HG02981 (cell line): Measurements from ENCODE around the gene DNAH14.
"Not testable (repeated sequence)": the region's sequence is repeated elsewhere in the genome, so short reads cannot be mapped to it uniquely, and the experiment has no call there.

Experiments
- ATAC-seq: cut with Tn5 transposase; IDR thresholded peaks from one replicate; pipeline ENCODE4 v1.9.1; 2021; ENCODE audit warnings: mild to moderate bottlenecking, moderate library complexity; ENCODE audit not compliant: unreplicated experiment

DNAH14 gene

GRCh38 chr1:225380691-225381090 is 451.2 kb downstream of the DNAH14 start:
- ATAC-seq, result no peak

GRCh38 chr1:225386860-225387259 is 457.4 kb downstream of the DNAH14 start:
- not testable (repeated sequence) for ATAC-seq

DNA sequence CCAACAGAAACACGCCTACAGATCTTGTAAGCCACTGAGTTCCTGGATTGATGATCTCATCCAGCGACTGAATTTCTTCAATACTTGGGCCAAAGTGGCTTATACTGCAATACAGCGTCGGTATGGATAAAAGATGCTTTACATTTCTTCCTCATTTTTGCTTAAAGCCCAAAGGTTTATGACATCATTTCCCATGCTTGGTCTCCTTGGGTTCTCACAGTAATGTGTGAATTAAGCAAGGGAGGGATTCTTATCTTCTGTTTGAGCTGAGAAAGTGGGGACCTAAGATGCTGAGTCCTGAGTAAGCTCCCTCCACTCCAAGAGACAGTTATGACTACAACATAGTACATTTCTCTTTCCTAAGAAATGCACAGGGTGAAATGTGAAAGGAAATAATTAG is 458.9 kb downstream of the DNAH14 start:
- ATAC-seq, result no peak

- ATAC-seq, result no peak
Observed at GRCh38 chr1:225389843-225390242, 460.4 kb downstream of the DNAH14 start.

DNA sequence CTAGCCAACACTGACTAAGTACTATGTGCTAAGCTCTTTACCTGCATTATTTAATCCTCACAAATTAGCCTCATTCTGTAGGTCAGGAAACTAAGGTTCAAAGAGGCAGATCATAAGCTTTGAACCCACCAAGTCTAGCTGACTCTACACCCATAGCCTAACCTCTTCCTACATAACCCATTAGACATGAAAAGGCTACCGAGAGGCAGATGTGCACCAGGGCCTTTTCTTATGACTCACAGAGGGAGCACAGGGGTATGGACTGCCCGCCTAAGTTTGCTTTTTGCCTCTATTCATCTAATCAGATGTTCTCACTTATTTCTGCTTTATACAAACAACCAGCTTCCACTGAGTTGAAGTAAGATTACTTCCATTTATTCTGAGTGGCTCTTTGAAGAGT is 466.9 kb downstream of the DNAH14 start:
- ATAC-seq, result no peak

DNA sequence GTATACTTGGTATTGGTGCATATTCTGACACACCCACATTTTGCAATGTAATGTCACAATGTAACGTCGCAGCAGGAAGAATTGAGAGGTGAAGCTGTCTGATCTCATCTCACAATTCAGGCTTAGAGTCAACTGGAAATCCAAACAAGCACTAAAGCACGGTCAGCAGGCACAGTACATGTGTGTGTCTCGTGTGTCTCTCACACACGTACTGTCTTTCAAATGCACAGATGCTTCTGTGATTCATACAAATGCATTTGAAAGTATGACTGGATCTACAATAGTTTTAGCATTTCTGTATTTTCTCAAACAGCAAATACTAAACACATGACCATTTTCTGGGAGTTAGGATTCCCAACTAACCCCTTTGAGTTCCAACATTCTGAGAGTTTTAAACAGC is 471.5 kb downstream of the DNAH14 start:
- no peak for ATAC-seq

- no peak for ATAC-seq
Observed at GRCh38 chr1:225406976-225407725, 477.7 kb downstream of the DNAH14 start.

- no peak for ATAC-seq
Observed at GRCh38 chr1:225407755-225408154, 478.3 kb downstream of the DNAH14 start.

DNA sequence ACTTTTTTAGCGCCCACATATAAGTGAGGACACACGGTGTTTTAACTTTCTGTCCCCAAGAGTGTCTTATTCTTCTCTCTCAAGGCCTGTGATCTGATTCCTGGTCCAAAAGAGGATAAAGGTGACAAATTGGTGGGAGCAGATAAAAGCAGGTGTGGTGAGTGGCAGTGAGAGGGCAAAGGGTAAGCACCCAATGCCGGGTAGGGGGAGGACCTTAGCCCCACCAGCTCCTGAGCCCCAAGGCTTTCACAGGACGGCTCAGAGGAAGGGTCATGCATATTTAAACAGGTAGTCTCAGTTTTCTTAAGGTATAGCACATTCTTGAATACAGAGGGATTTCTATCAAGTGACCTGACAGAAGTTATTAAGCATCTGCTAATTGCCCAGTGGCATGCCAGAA is 478.8 kb downstream of the DNAH14 start:
- no peak for ATAC-seq

DNA sequence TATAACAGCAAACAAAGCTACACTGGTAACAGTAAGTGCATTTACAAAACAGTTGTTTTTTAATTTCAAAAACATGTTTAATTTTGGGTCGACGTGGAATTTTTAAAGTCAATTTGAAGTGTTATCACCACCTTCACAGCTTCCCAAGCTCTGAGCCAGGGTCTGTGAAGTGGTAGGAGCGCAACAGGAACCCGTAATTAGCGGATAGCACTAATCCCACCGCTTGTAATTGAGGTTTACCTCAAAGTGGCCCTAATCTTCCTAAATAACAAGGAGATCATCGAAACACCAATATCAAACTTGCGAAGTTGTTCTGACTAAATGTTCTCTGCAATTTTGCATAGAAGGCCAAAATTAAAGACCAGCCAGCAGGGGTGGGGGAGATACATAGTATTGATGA is 479.6 kb downstream of the DNAH14 start:
- ATAC-seq, result no peak

DNA sequence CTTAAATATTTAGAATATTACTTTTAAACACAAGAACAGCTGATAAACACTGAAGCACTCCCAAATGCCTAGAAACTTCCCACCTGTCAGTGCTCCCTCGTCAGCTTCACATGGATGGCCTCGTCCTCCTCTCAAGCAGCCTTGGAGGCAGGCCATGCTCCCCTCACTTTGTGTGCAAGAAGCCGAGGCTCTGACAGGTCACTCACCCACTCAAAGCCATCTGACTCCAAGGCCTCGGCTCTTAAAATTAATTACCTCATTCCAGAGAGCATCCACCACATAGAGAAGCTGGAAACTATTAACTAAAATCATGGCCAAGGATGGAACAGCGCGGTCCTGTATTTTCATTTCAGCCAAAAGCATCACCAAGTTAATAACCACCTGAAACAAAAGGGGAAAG is 480.6 kb downstream of the DNAH14 start:
- no peak for ATAC-seq

- ATAC-seq, result no peak
Observed at GRCh38 chr1:225412321-225412720, 482.8 kb downstream of the DNAH14 start.

- no peak for ATAC-seq
Observed at GRCh38 chr1:225412803-225413351, 483.4 kb downstream of the DNAH14 start.

DNA sequence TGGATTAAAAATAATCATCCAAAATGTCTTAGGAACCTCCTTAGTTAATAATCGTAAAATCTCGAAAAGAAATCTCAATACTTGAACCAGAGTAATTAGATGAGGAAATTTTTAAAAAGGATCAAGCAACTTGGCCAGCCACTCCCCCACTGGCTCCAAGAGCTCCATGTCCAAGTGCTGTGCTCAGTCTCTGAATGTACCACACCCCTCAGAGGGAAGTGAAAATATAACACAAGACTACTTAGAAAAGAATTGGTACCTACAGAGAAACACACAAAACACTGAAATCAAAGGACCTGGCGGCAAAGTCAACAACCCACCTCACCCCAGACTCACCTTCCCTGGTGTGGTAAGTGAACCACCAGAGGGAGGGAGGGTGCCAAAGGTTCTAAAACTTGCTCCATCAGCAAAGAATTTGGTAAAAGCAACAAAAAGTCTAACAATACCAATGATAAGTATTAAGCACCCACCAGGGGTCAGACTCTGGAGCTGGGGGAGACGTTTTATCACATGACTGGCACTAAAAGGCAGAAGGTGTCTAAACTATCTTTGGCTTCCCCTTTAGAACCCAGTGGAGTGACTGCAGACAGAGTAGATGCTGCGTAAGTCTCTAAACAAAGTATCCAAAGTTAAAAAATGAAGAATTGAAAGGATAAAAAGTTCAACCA is 484.4 kb downstream of the DNAH14 start:
- peak; percentile 51 for ATAC-seq

- no peak for ATAC-seq
Observed at GRCh38 chr1:225415307-225415706, 485.8 kb downstream of the DNAH14 start.

DNA sequence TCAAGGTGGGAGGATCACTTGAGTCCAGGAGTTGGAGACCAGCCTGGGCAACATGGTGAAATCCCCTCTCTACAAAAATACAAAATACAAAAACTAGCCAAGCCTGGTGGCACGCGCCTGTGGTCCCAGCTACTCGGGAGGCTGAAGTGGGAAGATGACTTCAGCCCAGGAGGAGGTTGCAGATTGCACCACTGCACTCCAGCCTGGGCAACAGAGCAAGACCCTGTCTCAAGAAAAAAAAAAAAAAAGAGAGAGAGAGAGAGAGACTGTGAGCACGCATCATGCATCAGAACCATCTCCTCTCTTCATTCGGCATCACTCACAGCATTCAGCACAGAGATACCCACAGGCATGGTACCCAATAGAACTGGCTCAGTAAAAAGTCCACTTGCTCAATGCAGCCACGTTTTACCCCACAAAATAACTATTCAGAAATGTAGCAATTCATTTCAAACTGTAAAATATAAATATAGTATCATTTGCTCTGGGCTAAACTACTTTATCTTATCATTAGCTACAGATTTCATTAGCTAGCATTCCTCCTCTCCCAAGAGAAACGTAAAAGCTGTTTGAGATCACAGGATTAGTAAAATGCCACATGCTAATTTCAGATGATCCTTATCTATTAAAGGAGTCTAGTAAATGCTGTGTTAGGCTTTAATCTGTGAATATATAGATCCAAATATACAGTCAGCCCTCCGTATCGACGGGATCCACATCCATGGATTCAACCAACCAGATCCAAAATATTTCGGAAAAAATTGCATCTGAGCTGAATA is 486.7 kb downstream of the DNAH14 start:
- ATAC-seq, result no peak

- no peak for ATAC-seq
Observed at GRCh38 chr1:225418059-225418458, 488.6 kb downstream of the DNAH14 start.

DNA sequence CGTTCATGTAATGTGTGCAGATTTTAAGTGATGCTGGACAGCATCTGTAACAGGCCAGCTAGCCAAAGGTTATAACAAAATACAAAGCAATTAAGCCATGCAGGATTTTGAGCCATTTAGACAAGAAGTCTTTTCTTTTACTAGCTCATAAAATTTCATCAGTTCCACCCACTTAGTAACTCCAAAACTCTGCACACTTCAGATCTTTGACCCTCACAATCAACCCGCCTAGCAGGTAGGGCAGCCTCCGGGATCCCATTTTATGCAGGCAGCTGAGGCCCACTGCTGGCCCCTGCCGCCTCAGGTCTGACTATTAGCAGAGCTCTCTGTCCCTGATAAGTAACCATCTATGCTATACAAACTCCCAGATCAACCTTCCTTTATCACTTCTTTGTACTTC is 489.1 kb downstream of the DNAH14 start:
- no peak for ATAC-seq

DNA sequence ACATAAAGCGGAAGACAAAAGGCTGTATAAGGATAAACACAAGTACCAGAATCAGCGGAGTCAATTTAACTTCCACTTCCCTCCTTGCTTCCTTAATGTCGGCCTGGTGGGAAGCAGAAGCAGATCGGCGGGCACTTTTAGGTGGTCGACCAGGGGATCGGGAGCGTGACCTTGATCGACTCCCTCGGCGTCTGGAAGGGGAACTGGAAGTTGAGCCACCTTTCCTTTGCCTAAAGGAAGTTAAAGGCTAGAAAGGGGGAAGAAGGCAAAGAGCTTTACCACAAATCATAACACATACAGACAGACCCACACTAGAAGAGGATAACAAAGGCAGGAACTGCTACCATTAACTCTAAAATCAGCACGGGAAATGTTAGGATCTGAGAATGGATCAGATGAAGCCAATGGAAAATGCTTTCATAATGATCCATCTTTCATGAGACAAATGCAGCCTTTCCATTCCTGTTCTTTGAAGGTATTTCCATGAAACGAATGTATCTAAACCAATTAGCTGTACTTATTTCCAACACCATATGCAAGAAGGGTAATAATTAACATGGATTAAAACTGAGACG is 492.6 kb downstream of the DNAH14 start:
- ATAC-seq, result no peak

DNA sequence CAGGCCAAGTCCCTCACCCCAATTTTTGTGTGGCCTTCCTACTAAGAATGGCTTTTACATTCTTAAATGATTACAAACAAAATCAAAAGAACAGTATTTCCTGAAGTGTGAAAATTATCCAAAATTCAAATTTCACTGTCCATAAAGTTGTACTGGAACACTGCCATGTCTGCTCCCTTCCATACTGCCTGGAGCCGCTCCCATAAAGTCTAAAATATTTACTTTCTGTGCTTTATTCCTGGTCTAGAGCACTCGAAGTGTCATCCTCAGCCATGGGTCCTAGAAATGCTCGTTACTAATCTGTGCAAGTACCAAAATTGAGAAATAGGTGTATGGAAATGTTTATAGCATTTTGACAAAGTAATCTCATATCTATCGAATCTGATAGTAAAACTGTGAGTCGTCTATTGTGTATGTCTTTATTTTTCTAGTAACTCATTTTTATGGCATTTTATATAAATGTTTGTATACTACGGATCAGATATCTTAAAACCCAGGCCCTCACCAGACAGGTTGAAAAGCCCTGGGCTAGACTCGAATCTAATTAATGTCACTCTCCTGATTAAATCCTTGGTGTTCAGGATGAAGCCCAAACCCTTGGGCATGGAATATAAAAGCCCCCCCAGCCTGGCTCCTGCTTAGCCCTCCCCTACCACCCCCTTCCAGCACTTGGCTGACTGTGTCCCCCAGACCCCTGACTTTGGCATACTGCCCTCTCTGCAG is 493.5 kb downstream of the DNAH14 start:
- no peak for ATAC-seq

DNA sequence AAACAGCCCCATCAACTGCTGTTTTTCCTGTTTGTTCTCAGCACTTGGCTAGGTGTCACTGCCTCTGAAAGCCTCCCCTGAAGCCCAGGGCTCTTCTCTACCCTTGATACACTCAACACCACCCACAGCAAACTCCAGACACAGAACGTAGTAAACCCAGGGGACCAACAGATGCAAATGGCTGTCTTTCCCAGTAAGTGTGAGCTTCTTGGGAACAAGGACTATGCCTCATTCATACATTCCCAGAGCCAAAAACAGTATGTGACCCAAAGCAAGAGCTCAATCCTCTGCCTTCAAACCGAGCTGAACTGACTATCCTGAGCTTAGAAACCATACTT is 494.0 kb downstream of the DNAH14 start:
- no peak for ATAC-seq
